DMS 273 treated with DMSO at 0.1 percent for 48 hours (cell line): ENCODE data around the gene TMEM33.
"Not testable (repeated sequence)": the region's sequence is repeated elsewhere in the genome, so short reads cannot be mapped to it uniquely, and the experiment has no call there.

Experiments
- DNase-seq: peaks from one replicate; lab custom pipeline; 2025; lab: John Stamatoyannopoulos, UW

Gene TMEM33, protein sequence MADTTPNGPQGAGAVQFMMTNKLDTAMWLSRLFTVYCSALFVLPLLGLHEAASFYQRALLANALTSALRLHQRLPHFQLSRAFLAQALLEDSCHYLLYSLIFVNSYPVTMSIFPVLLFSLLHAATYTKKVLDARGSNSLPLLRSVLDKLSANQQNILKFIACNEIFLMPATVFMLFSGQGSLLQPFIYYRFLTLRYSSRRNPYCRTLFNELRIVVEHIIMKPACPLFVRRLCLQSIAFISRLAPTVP

DNA sequence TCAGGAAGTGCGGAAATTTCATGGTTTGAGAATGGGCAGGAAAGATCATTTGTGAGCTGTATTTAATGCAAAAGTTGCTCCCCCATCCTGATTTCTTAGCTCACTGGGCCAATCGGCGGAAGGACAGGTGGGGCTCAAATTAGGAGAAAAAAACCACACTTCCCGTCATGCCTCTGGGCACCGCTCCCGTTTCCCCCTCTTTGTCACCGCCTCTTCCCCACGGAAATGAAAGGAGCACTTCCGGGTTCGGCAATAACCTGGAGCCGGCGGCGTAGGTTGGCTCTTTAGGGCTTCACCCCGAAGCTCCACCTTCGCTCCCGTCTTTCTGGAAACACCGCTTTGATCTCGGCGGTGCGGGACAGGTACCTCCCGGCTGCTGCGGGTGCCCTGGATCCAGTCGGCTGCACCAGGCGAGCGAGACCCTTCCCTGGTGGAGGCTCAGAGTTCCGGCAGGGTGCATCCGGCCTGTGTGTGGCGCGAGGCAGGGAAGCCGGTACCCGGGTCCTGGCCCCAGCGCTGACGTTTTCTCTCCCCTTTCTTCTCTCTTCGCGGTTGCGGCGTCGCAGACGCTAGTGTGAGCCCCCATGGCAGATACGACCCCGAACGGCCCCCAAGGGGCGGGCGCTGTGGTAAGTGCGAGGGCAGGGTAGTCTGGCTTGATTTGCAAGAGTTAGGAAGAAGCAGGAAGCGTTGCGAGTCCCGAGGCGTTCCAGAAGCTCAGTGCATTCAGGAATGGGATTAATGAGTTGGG is at the start of gene TMEM33:
TMEM33 (plus strand) TSS at position 529 of the 751 bp plus-strand sequence; CDS start at position 585, 56 bp downstream.
- DNase-seq = peak; percentile 79

DNA sequence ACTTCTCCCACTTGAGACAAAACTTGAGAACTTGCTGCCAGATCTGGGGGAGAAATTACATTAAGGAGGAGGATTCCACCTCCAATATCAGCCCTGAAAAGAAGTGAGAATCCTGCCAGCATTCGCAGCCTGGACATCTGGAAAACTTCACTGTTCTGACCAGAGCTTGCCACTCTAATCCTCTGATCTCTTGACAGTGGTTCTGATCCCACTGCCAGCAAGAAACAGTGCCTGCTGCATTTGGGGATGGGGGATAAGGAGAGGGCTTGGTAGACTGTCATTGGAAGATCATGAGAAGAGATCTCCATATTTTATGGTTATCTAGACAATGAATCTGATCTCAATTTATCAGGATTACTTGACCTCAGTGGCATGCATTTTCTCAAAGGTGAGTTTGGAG is 49.8 kb upstream of the TMEM33 start:
- no peak for DNase-seq

DNA sequence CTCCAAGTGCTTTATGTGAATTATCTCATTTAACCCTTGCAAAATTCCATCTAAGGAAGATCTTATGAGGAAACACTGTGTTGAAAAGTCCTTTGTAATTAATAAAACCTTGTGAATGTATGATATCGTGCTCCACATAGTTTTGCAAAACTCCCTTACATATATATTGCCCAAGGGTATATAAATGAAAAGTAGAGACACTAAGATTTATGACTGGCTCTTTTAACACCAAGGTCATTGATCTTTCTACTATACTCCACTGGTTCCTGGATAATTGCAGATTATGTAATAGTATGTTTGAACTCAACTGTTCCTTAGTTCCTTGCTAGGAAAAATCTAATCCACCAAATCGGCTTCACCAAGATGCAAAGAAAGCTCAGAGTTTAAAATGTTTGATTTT is 48.0 kb upstream of the TMEM33 start:
- no peak for DNase-seq

DNA sequence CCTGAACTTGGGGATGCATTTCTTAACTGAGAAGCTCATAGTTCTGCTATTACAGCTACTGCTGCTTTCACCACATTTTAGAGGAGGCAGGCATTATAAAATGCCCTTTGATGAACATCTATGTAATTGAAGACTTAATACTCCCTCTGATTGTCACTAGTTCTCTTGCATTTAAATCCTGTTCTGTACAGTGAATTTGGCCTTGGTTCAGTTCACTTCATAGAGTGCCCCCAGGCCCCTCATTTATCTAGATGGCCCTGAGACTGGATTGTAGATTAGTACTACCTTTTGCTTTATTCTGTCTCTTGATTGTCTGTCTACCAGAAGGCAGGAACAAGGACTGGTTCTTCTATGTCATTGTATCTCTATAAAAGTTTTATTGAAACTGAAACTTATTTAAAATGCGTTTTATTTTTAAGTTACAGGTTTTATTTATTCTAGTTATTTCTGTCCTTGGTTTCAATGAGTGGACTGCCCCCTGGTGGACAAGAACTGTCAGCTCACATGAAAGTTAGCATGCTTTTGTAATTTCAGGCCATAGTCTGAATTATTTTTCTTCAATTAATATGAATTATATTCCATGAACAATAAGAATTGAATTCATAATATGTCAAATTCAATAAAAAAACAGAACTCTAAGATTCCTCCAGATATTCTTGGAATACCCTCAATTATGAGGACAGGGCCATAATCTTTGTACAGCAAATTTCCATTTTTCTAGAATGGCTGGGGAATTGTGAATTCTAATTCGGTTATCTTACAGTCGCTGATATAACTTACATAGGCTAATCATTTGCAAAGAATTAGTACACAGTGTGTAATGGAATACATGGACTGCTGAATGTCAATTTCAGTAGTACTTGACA is 47.2 kb upstream of the TMEM33 start:
- DNase-seq = no peak

DNA sequence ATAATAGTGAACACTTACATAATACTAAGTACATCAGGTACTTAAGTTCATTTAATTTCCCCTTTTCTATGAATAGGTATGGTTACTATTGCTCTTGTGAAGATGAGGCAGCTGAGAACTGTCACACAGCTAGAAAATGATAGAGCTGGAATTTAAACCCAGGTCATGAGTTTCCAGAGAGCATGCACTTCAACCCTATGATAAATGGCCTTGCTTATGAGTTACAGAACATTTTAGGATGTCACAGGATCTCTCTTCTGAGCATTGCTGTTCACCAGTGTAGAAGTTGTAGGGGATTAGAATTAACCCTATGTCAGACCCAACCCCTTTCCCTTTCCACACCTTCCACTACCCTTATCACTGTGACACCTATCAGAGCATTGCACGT is 46.5 kb upstream of the TMEM33 start:
- DNase-seq = no peak

DNA sequence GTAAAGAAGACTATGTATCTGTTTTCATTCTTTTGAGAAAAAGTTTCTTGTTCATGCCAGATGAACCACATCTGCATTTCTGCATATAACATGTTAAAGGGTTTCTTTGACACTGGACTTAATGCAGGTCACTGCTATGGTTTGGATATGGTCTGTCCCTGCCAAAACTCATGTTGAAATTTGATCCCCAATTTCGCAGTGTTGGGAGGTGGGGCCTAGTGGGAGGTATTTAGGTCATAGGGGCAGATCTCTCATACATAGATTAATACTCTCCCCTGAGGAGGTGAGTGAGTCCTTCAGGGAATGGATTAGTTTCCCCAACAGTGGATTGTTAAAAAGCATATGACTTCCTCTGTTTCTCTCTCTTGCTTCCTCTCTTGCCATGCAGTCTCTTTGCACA is 45.9 kb upstream of the TMEM33 start:
- DNase-seq = no peak

DNA sequence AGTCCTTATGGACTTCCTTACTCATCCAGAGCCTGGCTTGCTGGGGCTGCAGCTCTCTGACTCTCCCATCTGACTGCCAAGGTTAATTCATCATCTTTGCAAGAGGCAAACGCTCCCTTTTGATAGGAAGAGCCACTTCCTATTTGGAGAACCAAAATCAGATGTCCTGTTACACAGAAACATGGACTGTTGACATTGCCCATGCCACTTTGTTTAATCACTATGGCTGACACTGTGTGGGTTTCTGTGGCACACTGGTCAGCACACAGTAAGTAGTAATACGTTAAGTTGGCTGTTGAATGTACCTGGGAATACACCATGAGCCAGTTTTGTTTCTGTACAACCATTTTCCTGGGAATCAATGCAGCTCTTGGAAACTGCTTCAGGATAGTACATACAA is 45.1 kb upstream of the TMEM33 start:
- no peak for DNase-seq

DNA sequence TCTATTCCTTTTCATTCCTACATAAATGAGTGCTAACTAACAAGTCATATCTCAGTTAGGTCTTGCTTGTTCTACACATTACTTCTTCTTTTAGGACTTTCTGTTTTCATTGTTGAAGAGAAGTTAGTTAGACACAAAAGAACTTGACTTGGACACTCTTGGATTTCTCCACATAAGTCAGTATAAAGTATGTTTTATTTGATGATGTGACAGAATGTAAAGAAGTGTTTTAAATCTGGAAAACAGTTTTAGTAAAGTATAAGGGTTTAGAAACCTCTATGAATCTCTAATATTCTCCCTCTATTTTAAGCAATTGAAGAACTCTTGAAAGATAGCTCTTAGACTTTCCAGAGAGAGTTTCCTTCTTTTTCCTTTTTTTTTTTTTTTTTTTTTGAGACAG is 38.6 kb upstream of the TMEM33 start:
- no peak for DNase-seq

DNA sequence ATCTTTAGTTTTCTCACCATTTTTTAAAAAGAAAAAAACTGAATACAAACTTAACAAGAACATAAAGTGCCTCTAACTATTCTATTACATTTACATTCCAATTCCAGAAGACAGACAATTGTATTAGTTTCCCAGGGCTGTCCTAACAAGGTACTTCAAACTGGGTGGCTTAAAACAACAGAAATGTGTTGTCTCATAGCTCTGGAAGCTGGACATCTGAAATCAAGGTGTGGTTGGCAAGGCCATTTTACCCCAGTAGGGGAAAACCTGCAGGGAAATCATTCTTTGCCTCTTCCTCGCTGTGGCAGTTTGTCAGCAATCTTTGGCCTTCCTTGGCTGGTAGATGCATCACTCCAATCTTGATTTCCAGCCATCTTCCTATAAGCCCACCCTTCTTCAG is 37.5 kb upstream of the TMEM33 start:
- DNase-seq = no peak

DNA sequence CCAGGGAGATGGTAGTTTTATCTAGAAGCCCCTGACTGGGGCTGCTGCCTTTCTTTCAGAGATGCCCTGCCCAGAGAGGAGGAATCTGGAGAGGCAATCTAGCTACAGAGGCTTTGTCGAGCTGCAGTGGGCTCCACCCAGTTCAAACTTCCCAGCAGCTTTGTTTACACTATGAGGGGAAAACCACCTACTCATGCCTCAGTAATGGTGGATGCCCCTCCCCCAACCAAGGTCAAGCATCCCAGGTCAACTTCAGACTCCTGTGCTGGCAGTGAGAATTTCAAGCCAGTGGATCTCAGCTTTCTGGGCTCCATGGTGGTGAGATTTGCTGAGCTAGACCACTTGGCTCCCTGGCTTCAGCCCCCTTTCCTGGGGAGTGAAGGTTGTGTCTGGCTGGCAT is 26.1 kb upstream of the TMEM33 start:
- DNase-seq = not testable (repeated sequence)

DNA sequence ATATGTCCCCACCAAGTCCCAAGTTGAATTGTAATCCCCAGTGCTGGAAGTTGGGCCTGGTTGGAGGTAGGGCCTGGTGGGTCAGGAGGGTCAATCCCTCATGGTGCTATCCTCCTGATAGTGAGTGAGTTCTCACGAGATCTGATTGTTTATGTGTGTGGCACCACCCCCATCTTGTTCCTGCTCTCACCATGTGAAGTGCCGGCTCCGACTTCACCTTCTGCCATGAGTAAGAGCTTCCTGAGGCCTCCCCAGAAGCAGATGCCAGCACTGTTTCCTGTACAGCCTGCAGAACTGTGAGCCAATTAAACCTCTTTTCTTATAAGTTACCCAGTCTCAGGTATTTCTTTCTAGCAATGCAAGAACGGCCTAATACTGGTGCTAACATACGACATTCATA is 22.7 kb upstream of the TMEM33 start:
- DNase-seq = no peak

DNA sequence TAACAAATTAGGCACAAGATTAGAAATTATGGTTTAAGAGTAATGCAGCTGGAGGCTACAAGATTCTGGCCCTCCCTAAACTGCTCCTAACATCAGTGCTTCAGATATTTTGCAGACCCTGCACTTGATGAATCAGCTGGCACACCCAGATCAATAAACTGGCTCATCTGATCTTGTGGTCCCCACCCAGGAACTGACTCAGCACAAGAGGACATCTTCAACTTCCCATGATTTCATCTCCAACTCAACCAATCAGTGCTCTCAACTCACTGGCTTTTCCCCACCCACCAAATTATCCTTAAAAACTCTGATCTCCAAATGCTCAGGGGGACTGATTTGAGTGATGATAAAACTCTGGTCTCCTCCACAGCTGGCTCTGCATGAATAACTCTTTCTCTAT is 21.7 kb upstream of the TMEM33 start:
- no peak for DNase-seq

DNA sequence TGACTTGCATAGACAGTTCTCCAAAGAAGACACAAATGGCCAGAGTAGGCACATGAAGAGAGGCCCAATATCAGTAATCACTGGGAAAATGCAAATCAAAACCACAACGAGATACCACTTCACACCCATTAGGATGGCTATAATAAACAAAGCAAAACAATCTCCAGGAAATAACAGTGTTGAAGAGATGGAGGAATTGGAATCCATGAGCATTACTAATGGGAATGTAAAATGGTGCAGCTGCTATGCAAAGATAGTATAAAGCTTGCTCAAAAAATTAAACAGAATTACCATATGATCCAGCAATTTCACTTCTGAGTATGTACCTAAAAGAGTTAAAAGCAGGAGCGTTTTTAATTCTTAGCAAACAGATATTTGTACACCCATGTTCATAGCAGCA is 17.0 kb upstream of the TMEM33 start:
- DNase-seq = no peak

DNA sequence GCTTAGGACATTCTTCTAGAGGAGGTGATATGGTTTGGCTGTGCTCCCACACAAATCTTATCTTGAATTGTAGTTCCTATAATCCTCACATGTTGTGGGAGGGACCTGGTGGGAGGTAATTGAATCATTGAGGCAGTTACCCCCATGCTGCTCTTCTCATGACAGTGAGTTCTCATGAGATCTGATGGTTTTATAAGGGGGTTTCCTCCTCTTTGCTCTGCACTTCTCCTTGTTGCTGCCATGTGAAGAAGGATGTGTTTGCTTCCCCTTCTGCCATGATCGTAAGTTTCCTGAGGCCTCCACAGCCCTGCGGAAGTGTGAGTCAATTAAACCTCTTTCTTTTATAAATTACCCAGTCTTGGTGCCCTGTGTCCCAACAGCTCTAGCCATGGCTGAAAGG is 14.8 kb upstream of the TMEM33 start:
- not testable (repeated sequence) for DNase-seq

DNA sequence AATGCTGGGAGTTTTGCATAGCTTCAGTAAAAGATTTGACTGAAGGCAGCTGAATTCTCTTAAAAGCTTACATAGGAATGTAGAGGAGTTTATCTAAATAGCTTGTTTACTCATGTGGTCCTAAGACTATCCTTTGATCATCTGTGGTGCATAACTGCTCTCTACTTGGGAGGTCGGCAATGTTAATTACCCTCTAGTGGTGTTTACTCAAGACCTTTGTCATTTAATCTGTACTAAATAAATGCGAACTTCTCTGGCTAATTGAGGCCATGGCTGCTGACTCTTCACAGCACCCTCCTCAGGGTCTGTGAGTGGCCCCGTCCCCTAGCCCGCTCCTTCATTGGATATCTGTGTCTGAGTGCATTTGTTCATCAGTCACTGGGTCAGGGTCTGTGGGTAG is 13.8 kb upstream of the TMEM33 start:
- DNase-seq = no peak

DNA sequence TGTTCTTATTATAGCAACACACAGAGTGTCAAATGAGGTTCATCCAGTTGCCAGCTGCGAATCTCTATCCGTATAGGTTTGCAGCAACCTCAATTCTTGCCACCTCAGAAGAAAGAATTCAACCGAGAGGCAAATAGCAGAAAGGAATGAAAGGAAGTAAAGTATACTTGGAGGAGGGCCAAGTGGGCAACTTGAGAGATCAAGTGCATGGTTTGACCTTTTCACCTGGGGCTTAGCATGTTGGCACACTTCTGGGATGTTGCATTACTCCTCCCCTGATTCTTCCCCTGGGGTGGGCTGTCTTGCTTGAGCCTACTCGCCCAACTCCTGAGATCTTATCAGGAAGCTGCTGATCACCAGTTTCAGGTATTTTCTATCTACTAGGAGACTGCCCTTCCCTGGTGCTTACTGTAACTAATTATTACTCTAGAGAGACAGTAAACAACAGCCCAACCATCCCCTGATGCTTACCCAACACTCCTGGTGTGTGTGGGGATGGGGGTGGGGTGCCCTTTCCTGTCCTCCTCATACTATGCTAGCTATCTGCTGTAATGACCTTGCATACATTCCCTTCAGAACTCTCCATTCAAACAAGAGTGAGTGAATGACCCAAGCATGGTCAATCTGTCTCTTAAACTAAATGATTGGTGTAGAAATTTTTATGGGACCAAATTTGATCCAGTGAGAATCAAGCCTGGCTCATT is 7.3 kb upstream of the TMEM33 start:
- DNase-seq = no peak

DNA sequence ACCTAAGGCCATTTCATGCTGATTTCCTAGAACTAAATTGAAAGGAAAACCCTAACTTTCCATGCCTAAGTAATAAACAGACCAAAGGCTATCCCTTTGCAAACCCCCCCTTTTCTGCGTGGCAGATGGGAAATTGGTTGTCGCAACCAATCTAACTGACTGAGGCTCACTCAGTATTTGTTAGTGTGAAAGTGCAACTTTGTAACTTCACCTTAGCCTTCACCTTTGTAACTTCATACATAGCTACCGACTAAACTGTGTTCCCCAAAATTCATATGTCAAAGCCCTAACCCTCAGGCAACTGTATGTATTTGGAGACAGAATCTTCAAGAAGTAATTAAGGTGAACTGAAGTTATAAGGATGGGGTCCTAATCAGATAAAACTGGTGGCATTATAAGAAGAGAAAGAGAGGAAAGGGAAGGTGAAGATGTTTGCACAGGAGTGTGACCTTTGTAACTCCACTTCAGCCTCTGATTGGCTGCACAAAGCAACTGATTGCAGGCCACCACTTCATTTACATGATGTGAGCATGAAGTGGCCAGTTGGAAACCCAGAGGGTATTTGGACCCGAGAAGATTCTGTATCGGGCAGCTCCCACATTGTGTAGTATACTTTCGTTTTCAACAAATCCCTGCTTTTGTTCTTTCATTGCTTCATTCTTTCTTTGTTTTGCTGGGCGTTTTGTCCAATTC is 4.9 kb upstream of the TMEM33 start:
- DNase-seq = no peak

DNA sequence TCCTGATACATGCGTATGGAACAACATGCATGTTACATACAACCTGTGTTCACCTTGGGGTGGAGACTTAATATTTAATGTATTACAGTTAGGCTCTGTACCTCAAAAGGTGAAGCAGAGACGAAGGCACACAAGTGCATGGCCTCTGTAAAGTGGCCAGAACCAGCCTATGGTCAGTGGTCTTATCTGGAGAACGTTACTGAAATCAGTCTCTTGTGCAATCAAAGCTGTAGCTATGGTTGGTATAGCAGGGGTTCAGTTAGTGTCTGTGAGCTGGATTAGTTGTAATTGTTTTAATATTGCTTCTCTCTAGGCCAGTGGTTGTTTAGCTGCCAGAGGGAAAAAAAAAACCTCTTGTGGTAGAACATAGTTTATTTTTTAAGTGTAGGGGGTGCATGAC is 2.2 kb upstream of the TMEM33 start:
- no peak for DNase-seq

DNA sequence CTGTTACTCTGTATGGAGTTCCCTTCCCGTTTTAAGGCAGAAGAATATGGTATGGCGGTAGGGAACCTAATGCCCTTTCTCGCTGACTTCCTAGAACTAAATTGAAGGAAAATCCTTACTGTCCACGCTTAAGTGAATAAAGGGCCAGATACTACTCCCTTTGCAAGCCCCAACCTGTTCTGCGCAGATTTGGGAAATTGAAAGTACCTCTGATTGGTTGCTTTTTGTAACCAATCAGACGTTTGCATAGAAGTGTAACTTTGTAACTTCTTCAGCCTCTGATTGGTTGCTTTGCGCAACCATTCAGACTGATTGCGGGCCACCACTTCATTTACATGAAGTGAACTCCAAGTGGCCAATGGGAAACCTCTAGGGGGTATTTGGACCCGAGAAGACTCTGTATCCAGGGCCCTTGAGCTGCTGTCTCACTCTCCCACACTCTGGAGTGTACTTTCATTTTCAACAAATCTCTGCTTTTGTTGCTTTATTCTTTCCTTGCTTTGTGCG is 1.2 kb upstream of the TMEM33 start:
- DNase-seq = no peak

DNA sequence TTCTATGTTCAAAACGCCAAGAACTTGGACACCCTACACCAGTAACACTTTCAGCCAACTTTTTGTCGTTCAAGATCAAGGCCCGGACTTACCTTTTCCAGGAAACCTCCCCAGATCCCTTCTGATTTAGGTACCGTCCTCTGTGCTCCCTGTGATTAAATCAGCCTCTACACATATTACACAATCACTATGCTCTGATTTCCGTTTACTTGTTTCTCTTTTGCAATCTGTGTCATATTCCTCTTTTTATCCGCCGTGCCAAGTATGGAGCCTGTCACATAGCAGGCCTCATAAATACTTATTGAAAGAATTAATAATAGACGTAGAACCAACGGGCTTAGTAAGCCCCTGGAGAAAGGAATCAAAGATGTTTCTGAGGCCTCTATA is 722 bp upstream of the TMEM33 start:
- no peak for DNase-seq

DNA sequence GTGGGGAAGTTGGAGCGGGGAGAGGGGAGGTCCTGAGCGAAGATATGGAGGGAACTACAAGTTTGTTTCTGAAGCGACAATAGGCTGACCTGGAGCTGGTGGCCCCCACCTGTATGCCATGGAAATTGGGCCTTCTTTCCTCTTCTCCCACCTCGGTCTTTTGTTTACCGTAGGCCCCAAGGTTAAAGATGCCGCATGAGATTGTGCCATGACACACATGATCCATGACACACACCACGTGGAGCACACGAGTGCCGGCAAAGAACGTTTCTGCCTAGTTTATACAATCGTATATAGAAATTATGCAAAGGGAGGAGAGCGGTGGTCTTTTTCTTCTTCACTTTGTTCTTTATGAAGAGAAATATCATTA is 408 bp downstream of the TMEM33 start:
- peak; percentile 2 for DNase-seq
